Cardiac septum (tissue), 1 donor: ENCODE measurements around the gene BNC2. TPM values are rescaled to one million over a fixed set of nuclear protein-coding genes. Genes with fewer than 3 reads are reported as not detected.

ENCODE experiments used
- DNase-seq: peaks from one replicate; pipeline ENCODE4 v3.0.0-alpha.2; 2020; ENCODE audit warnings: low spot score
- intact Hi-C: fragments of 100-400 bp; cut with DNase I; formaldehyde crosslinking; loops from one replicate; pipeline ENCODE4 v1.14.0; 2022
- total RNA-seq: library from RNA; stranded (reverse); fragmentation: NEBNext Ultra II Directional; extraction: Animal tissue kit (Norgen Biotek cat#: 25700); gene quantifications from one replicate; pipeline ENCODE4 v1.2.1, GENCODE V29; 2021
- donor health status: DM: no; HTN: no; CAD: no.

BNC2 gene
- total RNA-seq, 1 donor from 2014 or later, result 6.6 TPM

DNA sequence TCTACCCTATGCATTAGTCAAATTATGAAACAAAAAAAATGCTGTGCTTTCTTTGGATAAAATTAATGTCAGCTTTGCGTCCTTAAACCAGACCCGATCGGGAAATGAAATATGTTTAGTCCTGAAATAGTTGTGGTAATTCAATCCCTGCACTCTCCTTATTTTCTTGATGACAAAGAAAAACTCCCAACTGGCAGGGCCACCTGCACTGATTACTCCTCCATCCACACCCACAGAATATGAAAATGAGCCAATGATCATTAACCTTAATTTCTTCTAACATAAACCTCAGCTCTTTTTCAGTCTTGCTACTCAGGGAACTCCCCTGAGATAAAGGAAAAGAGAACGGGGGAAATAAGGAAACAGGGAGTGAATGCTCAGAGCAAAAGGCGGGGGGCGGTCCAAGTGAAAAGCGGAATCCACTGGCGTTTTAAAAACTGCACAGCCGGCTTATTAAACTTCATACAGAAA, 245.3 kb downstream of the BNC2 start:
- intact Hi-C loops, result loop anchor here (5.0 kb wide), 1 partner anchor 82 kb away; no protein-coding TSS in a partner anchor
- DNase-seq, result no peak

DNA sequence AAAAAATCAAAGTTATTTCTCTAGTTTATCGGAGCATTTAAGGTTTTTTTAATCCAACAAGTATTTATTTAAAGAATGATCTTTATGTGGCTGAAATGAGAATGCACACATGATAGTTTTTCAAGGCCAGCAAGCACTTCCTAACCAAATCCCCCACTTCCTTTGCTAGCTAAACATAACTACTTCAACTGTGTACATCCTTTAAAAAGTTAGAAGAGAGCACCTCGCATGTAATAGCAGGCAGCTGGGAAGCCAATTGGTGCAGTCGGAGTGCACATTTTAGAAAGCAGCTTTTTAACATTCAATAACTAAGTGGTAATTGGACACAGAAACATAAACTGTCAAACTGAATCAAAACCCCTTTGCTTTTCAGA, 245.7 kb downstream of the BNC2 start:
- intact Hi-C loops, result loop anchor here (5.0 kb wide), 1 partner anchor 83 kb away; no protein-coding TSS in a partner anchor
- DNase-seq, result no peak

DNA sequence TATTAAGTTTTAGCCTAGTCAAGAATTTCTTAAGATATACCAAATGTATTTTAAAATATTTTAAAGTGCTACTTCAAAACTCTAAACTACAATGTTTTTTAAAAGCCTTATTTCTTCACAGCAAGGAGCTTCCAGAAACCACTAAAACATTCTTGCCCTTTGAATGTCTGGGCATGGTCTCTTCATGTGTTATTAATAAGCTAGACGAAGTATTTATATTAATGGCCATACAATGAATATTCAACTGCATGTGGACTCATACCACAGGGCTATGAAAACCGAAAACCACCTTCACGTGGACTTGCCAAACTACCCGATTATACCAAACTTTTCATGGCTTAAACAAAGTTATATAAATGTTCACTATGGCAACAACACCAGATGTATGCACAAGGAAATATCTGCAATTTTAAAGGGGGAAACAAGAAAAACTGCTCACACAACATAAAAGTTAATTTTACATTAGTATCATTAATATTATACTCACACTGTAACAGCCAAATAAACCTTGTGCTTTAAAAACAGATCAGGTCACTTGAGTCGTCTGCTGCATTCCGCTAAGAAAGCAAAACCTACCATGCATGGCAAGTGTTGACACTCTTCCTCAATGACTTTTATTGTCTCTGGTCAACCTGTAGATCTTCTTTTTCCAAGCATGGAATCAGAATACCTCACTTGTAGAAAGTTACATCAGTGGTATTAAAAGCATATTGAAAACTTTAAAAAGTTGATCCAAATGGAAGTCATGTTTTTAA, 246.3 kb downstream of the BNC2 start:
- DNase-seq, result no peak
- intact Hi-C loops, result no loop called here

DNA sequence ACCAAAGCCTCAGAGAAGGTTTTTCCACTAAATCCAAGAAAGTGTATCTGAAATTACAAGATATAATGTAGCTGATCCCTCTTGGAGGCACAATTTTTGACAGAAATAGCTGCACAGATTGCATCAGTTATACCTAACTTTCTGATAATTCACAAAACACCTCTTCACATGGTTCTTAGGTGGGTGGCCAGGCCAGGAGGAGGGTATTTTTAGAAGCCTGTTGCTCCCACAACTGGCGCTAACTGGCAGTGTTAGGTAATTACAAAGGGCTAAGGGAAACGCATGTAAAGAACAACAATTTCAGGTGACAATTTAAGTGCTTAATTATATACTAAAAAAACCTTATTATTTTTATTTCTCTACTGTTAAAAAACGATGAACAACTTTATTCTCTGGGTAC, 247.9 kb downstream of the BNC2 start:
- no peak for DNase-seq
- intact Hi-C loops, result no loop called here

DNA sequence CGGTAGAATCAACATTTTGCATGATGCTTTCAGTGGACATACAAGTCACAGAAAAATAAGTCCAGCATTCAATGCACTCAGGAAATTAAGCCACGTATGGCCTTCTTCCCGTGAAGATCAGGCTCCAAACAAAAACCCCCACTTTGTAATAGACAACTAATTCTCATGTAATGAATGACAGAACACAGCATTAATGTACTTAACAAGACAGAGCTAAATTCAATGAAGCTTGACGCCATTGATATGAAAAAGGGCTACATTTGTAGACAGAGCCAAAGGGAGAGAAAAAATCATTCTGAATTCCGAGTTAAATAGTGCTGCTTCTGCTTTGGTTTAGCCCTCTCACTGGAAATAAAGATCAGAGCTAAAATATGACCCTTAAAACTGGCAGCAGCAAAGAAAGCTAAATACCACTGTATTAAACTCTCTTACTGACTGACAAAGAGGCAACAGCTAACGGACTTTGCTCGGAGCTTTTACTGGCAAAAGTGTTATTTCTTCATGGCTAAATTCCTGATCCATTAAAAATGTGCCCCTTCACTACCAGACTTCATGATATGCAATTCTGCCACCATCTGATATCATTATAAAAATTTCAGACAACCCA, 250.5 kb downstream of the BNC2 start:
- DNase-seq, result no peak
- intact Hi-C loops, result no loop called here

DNA sequence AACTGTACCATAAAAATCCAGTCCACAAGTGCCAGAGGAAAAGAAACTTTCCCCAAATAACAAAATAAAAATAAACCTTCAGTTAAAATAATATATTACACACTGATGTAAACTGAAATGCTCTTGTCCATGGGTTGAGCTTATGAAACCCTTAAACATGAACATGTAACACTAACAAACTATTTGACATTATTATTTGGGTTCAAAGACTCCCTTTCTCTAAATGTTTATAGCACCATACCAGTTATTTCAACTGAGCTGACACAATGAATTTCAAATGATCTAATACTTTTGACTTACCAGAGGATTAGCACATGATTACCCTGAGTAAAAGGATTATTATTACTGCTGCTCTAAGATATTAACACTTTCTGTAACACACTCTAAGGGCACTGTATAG, 251.1 kb downstream of the BNC2 start:
- intact Hi-C loops, result no loop called here
- DNase-seq, result no peak

DNA sequence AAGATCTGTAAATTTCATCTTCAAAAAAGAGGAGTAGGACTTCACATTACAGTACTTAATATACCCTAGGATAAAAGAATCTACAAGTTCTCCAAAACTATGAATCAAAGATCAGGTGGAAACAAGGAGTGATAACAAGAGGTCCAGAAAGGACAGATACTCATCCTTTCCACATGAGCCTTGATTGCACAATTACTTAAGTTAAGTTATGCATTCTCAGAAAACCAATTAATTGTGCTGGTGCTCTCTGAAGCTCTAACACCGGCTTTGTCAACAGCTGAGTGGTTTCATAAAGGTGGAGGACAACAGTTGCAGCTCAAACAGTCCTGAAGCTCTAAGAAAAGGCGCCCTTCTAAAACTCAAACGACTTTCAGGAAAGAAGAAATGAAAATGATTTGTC, 251.9 kb downstream of the BNC2 start:
- intact Hi-C loops, result no loop called here

DNA sequence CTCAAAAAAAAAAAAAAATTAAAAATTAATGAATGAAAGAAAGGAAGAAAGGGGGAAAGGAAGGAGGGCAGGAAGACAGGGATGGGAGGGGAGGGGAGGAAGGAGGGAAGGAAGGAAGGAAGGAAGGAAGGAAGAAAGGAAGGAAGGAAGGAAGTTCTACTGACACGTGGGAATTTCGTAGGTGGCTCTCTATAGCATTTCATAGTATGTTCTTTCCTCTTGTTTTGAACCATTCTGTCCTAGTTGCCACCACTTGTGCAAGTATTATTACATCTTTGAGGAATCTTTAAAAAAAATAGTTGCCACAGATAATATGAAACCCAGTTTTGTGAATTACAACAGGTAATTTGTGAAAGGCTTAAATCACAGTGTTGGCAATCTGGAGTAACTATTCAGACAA, 253.8 kb downstream of the BNC2 start:
- intact Hi-C loops, result no loop called here
- DNase-seq, result no peak

More for the DNA sequence above, 251.9 kb downstream of the BNC2 start:
- DNase-seq, result no peak

DNA sequence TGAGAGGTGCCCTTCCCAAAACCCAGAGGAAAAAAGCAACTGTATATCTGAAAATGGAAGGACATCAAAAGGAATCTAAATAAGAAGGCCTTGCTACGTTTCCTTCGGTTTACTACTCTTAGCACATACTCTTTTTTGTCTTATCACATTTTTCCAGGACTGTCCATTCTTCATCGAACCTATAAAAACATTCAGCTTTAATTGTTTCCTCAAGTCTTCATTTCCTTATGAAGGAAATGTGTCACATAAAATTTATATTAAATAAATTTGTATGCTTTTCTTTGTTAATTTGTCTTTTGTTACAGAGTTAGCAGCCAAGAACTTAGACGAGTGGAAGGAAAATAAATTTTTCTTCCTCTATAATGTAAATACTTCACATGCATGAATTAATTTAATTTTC, 255.0 kb downstream of the BNC2 start:
- intact Hi-C loops, result no loop called here
- no peak for DNase-seq

DNA sequence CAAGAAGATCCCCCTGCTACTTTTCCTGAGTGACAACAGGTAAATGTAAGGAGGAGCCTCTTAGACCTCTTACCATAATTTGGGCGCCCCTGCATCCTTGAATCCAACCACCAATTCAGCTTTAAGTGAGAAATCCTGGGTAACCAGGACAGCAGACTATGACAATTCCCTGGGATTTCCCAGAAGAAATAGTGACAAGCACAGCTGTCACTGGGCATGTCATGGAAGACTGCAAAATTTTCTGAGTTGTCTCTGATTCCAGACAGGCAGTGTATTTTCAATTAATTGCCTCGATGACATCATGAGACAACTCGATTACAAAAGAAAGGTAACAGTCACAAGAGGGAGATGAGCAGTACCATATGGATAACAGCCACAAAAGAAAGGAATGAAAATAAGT, 256.9 kb downstream of the BNC2 start:
- intact Hi-C loops, result no loop called here
- no peak for DNase-seq

DNA sequence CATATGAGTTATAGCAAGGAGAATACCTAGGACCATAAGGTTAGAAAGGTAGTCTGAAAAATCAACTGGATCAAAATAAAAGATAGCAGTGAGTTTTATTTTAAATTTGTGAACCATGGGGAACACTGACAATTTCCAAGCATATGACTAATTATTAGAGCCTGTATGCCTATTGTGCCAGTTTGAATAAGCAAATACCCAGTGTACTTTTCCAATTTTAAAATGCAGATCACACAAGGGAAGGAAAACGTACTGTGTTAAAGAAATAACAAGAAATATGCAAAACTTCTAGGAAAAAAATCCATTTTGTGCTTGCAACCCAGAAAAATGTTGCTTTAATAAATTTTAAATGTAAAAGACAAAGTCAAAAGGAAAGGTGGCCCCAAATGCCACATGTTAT, 257.4 kb downstream of the BNC2 start:
- intact Hi-C loops, result no loop called here

DNA sequence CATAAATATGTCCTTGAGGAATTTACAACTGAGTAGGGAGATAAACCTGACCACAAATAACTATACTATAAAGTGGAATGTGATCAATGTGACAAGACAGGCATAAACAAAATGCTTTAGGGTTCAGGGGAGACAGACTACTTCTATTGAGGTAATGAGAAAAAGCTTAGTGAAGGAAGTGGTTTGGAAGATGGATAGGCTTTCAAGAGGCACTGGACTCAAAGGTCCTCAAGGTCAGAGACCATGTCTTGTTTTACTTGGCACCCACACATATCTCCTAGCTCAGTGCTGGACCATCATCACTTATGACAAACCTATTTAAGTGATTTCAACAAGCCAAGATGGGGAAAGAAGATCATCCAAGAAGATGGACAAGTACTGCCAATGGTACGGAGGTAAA, 257.8 kb downstream of the BNC2 start:
- no peak for DNase-seq
- intact Hi-C loops, result no loop called here

More for the DNA sequence above, 257.4 kb downstream of the BNC2 start:
- no peak for DNase-seq

DNA sequence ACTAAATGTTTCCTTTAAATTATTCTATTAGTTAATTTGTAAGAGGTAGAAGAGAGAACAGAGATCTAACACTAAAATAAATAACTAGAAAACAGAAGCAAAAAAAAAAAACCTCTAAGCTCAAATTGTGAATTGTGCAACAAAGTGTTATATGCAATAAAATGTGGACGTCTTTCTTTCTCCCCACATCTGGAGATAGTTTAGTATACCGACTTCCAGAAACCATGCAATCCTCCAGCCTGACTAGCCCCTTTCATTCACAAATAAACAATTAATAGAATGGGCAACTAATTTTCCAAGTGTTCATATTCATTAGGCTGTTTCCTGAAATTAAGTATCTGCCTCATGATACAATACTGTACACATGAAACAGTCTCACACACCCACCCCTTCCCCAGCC, 258.5 kb downstream of the BNC2 start:
- no peak for DNase-seq
- intact Hi-C loops, result no loop called here

DNA sequence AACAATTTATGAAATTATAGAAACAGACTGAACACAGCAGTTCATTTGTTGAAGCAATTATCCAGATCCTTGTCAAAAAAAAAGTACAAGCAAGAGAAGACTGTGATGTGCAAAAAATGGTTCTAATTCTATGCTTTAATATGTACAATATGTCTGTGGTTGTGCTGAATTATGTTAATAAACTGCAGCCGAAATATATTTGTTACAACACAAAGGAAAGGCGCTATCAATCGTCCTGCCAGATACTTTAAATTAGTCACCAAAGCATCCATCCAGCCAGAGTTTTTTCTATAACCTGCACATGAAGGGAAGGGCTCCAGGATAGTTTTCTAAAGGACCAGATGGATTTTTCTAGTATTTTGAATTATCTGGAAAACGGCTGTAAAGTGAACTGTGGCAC, 259.5 kb downstream of the BNC2 start:
- DNase-seq, result no peak
- intact Hi-C loops, result no loop called here

DNA sequence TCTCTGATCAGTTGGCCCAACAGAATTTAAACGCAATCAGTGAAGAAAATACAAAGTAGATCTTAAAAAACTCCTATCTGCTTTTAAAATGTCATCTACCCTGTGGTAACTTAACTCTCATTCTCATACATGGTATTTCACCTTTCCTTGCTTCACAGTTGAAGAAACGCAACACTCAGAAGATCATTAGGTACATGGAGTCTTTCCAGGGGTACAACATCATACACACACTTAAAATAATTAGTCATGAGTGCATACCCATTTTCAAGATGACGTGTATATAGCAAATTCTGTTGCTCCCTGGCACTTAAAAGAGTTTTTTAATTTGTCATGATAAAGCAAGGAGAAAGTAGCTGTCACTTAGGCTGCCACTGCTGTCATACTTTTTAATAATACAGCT, 259.9 kb downstream of the BNC2 start:
- intact Hi-C loops, result no loop called here
- no peak for DNase-seq

DNA sequence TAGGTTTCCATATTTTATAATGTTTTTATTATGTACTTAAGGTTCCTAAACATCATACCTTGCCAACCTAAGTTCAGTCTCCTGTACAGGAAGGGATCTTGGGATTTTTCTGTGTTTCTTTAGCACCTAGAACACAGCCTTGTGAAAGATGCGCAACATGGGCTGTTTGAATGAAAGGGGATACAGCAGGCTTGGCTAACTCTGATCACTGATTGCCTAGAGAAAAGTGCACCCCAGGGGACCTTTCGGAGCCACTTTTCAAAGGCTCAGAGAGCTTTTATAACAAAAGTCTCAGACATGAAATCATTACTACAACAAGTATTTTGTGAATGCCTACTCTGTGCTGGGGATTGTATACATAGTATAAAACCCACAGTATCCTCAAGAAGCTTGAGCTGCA, 261.6 kb downstream of the BNC2 start:
- intact Hi-C loops, result no loop called here
- no peak for DNase-seq

DNA sequence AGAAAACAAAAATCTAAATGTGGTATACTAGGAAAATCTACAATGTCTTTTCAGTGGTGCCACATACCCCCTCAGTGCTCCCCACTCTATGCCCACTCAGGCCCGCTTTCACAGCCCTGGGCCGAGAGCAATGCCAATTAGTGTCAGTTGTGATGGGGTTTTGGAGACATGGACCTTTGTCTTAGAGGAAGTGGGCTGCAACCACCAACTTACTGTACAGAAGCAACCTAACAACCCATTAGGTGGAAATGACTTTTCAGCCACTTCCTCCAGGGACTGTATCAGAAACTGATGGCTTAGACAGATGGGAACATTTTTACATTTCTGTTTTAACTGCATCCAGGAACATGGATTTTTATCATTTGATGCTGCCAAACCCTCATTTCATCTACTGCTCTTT, 268.0 kb downstream of the BNC2 start:
- DNase-seq, result no peak

DNA sequence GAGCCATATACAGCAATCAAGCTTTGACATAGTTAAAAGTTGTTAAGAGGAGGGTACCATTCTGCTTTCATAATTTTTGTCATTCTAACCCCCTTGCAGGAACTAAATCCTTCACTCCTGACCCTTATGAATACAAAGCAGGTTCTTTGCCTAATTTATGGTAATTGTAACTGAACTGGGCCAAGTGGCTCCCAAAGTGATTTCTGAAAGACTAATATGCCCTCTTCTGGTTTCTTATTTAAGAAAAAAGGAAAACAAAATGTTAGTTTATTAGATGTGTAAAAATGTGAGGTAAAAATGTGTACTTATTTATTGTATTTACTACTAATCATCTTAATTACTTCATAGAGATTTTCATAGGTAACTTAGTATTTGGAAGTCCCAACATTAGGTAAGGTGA, 268.5 kb downstream of the BNC2 start:
- DNase-seq, result no peak
- intact Hi-C loops, result no loop called here

More for the DNA sequence above, 268.0 kb downstream of the BNC2 start:
- intact Hi-C loops, result no loop called here

DNA sequence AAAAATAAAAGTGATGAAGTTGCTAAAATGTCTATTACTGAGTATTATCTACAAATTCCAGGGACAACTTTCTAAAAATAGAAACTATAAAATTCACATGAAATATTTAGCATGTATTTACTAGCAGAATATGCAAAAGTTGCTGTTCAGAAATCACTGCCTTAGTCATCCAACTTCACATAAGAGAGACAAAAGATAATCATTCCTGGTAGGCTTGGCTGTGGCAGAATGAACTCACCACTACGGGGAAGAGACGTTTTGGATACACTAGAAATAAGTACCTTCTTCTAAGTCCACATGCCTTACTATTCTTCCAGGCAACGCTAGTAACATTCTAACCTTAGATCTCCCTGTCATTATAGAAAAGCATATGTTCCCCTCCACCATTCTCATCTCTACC, 272.2 kb downstream of the BNC2 start:
- DNase-seq, result no peak
- intact Hi-C loops, result no loop called here

DNA sequence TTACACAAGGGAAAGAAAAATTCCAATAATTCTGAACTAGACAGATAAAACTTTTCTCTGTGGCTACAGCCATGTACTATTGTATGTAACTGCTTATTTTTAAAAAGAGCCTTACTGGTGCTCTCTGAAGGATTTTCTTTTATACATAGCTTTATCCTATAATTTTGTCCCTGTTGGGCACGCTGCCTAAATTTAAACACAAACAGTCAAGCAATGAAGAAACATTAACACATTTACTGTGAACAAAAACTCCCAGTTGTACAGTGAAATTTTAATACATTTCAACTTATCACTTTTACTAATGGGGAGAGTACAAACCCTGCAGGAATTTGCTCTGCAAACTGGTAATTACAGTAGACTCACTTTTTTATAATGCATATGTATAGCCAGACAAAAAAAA, 273.3 kb downstream of the BNC2 start:
- intact Hi-C loops, result no loop called here

DNA sequence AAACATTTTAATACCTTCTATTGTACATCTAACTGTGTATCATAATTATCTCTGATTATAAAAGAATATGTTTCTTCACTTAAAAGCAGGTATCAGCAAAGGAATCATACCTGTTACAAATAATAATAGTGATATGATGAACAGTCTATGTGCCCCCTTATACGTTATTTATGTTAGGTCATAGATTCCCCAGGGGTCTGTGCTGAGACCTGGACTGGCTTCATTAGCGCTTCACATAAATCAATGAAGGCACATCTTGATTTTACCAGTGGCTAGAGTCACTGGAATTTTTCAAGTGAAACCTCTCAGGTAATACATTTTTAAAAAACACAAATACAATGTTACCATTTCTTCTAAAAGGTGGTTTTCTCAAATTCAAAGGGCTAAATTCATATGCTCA, 275.2 kb downstream of the BNC2 start:
- intact Hi-C loops, result no loop called here
- no peak for DNase-seq

More for the DNA sequence above, 273.3 kb downstream of the BNC2 start:
- no peak for DNase-seq
